Activated T-cell treated with anti-CD3 and anti-CD28 coated beads, Interleukin-2, amount 50 U/mL, for 48 hours (primary cell): ENCODE results near the gene SCOC.
"Not testable (repeated sequence)": the region's sequence is repeated elsewhere in the genome, so short reads cannot be mapped to it uniquely, and the experiment has no call there.

Experiments used
- DNase-seq, 2 experiments: peaks; one replicate each; pipeline ENCODE4 v3.0.0-alpha.2; 2020

Gene SCOC

DNA sequence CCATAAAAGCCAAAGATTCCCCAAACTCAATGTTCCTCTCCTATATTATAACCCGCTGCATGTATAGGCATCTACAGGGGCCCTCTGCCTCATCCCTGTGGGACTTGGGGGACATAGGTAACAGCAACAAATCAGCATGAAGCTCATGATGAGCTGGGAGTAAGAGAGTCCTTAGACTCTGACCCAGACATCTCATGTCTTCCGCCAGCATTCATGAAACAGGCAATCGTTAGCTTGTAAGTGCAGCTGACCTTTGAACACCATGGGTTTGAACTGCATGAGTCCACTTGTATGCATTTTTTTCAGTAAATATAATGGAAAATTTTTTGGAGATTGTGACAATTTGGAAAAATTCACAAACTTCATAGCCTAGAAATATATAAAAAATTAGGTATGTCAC, 10.4 kb upstream of the SCOC start:
- no peak for DNase-seq

DNA sequence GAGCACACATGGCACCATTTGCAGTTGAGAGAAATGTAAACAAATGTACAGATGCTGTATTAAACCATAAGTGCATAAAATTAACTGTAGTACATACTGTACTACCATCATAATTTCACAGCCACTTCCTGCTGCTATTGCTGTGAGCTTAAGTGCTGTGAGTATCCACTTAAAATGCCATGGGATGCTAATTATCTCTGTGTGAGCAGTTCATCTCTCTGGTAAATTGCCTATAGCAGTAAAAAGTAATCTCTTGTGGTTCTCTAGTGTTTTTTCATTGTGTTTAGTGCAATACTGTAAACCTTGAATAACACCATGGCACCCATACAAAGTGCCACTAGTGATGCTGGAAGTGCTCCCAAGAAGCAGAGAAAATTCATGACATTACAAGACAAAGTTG, 9.9 kb upstream of the SCOC start:
- DNase-seq: no peak

DNA sequence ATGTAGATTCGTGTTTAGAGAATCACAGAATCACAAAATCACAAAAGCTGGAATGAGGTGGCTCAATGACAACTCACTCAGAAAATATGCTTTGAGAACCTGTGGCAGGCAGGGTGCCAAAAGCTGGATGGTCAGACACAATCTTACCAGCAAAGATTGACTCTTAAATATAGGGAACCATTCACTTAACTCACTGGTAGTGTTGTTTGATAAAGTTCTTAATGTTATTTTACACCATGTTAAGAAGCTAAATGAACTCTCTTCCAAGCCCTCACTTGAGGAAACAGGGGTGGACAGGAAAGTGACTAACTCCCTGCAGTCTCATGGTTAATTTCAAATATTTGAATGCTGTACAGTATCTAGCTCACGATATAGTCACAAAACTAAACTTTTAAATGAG, 5.7 kb upstream of the SCOC start:
- DNase-seq: no peak

DNA sequence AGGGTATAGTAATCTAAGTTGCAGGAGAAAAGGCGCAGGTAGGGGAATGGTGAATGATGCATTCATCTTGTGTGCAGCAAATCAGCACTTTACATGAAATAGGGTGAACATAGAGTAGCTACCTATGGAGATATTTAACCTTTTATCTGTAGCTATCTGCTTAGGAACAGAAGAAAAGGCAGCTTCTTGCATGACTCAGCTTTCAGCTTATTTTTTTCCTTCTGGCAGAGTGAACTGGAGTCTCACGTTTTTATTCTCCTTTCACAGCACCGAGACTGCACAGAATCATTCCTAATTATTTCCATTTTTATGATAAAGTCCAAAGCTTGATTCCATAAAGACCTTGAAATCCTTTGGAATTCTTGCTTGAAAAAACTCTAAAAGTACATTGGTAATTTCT, 4.8 kb upstream of the SCOC start:
- no peak for DNase-seq

DNA sequence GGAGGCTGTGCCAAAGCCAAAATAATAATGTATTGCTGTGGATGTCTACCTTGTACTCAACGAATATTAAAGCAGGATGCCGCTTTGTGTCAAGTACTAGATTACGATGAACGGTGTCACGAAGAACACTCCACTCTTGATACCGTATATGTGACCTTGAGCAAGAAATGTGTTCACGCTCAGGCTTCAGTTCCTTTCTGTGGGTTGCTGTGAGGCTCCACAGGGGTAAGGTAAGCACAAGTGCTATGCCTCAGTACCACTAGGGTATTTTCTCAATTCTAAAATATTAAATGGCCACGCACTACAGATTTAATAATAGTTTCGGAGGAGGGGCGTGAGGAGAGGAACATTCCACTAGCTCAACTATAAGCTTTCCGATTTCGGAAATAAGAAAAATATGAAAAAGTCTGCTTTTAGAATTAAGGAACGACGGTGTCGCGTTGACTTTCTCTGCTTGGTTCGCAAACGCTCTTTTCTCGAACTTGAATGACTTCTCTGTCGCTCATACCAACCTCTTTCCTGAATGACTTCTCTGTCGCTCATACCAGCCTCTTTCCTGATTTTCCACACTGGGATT, 607 bp upstream of the SCOC start:
- DNase-seq: peak; percentile 26 to 37

DNA sequence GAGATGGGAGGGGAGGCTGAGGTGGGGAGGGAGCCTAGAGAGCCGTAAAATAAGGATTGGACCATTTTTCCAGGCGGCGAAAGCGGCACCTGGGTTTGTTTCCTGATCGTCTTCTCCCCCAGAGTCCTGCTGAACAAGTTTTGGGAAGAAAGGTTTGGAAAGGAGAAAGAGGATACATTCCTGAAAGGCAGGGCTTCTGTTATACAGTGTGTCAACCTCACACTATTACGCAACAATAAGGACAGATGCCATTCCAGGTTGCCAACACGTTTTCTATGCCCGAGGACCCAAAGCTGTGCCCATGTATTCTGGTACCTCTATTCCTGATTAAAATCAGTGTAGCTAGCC, 658 bp downstream of the SCOC start:
- no peak for DNase-seq

DNA sequence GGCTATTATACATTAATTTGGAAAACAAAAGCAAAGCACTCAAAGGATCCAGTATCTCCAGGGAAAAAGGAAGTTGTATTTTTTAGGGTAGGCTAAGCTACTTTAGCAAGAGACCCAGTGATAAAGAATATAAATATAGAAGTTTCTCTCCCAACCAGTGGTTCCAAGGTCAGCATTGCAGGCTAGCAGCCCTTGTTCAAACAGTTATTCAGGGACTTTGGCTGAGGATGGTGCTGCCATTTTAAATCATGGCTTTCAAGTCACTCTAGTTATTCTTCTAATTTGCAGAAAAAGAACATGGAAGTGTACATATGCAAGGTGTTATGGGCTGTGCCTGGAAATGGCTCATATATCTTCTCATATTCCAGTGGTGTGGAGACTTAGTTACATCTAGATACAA, 9.3 kb downstream of the SCOC start:
- DNase-seq: no peak

DNA sequence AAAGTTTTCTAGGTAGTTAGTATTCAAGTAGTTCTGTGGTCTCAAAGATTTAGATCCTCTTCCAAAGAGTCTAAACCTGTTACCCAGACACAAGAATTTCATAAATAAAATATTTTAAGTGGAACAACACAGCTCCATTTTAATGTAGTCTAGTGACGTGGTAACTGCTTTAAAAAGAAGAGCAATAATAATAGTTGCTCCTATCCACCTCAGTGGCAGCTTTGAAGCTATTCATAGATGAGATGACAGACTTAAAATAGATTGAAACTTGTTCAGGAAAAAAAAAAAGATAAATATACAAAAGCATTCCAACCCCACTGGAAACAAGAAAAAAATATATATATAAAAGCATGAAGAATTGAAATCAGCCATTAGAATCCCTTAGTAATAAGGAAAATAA, 14.6 kb downstream of the SCOC start:
- no peak for DNase-seq

DNA sequence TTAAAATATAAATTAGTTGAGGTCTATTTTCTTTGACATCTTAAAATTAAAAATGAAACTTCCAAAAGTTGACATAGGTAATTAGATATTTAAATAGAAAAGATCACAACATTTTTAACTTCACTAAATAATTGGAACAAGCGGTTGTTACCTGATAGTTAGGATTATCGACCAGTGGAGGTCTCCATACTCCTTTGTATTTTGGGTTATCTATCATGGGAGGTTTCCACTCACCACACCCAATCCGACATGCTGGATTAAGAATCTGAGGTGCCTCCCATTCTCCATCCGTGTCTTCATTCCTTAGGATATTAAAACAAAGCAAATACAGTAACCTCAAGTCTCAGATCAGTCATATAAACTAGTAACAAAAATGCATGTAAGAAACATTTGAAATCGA, 22.2 kb downstream of the SCOC start:
- no peak for DNase-seq

DNA sequence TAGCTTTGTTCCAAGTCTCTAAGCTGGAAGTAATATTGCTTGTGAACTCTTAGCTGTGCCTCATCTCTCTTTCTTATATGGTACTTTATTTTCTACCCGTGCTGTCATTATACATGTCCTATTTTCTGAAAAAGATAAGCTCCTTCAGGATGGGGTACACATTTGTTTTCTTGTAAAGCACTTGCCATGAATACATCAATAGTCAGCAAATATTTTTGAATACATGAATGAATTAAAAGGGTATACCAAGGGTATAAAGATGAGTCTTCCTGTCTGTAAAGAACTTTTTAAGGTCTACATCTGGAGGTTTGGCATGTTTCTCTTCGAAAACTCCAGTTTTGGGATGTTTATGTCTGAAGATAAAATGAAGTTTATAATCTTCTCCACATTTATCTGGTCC, 26.7 kb downstream of the SCOC start:
- DNase-seq: no peak

DNA sequence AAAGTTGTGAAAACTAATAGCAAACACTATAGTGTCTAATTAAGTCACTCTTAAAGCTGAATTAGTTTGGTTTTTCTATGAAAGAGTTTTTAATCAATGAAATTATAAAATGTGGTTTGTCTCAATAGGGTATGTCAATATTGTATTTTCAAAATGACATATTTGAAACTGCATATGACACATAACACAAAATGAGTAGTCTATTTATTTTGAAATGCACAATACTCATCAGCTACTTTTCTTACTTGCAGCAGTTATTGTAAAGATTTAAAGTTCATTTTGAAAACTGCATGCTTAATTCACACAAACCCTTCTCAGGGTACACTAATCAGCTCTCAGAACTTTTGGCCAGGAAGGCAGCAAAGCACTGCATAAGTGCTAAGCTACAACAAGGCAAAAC, 32.8 kb downstream of the SCOC start:
- DNase-seq: no peak

DNA sequence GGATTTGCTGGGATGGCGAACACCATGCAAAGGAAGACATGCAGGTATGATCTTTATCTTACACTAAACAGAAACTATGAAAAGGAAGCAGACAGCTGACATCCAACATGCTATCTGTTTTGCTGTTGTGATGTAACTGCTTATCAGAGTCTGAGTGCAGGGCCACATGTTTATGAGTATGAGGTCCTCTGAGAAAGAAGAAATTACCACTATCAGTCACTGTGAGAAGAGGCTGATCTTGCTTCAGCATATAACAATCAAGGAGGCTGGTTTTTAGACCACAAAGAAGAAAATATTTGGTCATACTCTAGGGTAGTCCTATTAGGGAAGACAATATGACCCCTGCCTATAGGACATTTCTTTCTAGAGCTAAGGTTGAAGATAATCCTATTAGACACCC, 35.5 kb downstream of the SCOC start:
- no peak for DNase-seq

DNA sequence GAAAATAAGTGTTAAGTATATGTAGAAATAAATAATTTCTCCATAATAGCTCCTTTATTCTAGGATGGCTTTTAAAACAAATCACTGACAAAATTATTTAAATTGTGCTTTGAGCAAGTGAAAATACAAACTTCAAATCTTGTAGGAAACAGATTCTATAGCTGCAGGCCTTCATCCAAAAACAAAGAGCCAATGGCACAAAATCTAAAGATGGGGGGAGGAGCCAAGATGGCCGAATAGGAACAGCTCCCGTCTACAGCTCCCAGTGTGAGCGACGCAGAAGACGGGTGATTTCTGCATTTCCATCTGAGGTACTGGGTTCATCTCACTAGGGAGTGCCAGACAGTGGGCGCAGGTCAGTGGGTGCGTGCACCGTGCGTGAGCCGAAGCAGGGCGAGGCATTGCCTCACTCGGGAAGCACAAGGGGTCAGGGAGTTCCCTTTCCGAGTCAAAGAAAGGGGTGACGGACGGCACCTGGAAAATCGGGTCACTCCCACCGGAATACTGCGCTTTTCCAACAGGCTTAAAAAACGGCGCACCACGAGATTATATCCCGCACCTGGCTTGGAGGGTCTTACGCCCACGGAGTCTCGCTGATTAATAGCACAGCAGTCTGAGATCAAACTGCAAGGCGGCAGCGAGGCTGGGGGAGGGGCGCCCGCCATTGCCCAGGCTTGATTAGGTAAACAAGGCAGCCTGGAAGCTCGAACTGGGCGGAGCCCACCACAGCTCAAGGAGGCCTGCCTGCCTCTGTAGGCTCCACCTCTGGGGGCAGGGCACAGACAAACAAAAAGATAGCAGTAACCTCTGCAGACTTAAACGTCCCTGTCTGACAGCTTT, 39.9 kb downstream of the SCOC start:
- DNase-seq: not testable (repeated sequence)

DNA sequence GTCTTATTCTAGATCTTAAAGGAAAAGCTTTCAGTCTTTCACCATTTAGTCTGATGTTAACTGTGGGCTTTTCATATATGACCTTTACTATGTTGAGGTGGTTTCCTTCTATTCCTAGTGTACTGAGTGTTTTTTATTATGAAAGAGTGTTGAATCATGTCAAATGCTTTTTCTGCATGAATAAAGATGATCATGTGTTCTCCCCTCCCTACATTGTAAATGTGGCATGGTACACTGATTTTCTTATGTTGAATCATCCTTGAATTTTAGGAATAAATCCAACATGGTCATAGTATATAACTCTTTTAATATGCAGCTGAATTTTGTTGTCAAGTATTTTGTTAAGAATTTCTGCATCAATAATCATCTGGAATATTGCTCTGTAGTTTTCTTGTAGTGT, 49.7 kb downstream of the SCOC start:
- DNase-seq: no peak

DNA sequence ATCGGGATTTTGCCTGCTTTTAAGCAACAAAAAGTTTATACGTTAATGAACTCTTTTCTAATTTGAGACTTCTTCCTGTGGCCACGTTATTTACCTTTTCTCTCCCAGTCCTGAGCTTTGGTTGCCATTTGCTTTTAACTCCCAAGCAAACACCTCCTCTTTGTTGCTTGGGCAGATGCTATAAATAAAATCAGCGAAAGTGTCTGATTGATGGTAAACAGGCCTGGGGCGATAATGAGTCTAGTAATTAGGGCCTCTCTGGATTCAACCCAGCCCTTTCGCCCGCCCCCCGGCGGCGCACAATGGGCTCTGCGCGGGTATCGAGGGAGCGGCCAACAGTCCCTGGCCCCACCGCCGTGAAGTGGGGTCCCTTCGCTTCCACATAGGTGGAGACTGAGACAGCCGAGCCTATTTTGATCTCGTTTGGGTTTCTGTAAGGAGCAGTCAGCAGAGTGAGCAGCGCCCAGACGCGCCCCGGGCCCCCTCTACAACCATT, 53.2 kb downstream of the SCOC start:
- no peak for DNase-seq

DNA sequence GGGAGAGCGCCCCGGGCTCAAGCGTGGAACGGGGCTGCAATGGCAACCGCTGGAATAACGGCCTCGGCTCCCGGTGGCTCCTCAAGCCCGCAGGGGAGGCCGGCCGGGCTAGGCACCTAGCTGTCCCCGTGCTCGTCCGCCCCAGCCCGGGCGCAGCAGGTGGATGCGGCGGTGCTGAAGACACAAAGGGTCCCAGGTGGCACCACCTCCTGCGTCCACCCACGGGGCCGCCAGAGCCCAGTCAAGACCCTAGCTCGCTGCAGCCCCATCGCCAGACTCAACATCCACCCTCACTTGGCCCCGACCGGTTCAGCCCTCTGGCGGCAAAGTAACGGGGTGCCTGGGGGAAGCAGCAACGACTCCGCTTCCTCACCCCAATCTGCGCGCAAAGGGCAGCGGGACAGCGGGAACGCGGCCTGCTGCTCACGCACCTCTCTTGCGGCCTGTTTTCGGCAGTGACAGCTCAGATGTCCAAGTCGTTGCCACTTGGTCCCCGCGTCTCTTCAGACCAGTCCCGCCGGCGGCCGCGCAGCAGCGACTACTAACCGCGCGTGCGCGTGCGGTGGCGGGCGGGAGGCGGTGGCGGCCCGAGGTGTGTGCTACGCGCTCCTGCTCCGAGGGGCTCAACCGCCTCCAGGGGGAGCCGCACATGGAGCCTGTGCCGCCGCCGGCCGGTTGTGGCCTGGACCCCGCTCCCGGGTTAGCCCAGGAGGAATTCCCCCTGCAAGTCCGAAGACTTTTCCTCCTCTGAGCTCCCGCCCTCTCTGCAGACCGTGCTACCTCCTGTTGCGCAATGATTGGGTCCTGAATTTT, 53.9 kb downstream of the SCOC start, which contains the start of gene CLGN:
Gene CLGN, minus strand, starts transcription at position 543 of the 813 bp plus-strand sequence. CDS start 14,570 bp downstream, outside the sequence.
- peak; percentile 72 to 79 for DNase-seq

DNA sequence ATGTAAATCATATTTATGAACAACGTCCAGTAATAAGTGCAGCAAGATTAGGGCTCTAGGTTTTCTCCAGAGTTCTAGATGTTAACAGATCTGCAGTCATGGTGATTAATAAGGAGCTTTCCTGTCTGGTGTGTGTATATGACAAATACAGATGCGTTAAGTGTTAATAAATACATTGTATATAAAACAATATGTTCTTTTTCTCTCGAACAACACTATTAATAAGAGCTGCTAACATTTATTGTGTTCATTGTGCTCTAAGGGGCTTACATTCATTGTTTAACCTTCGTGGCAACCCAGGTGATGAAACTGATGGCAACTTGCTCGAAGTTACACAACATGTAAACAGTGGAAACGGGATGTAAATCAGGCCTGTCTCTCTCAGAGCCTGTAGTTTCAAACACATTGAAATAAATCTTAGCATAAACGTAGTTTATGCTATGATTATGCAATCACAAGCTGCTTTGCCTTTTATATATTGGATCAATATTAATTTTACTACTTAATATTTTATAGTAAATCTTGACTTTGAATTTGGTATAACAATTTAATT, 54.5 kb downstream of the SCOC start:
- no peak for DNase-seq
